NCI-H146 treated with DMSO at 0.1 percent for 48 hours (cell line): ENCODE data around the gene FOXF2.
A peak's percentile ranks its signal among the peaks of the same experiment; 100 is the strongest.

ENCODE experiments used
- DNase-seq: peaks from one replicate; lab custom pipeline; 2025; ENCODE audit not compliant: unreplicated experiment; lab: John Stamatoyannopoulos, UW

Gene FOXF2

DNA sequence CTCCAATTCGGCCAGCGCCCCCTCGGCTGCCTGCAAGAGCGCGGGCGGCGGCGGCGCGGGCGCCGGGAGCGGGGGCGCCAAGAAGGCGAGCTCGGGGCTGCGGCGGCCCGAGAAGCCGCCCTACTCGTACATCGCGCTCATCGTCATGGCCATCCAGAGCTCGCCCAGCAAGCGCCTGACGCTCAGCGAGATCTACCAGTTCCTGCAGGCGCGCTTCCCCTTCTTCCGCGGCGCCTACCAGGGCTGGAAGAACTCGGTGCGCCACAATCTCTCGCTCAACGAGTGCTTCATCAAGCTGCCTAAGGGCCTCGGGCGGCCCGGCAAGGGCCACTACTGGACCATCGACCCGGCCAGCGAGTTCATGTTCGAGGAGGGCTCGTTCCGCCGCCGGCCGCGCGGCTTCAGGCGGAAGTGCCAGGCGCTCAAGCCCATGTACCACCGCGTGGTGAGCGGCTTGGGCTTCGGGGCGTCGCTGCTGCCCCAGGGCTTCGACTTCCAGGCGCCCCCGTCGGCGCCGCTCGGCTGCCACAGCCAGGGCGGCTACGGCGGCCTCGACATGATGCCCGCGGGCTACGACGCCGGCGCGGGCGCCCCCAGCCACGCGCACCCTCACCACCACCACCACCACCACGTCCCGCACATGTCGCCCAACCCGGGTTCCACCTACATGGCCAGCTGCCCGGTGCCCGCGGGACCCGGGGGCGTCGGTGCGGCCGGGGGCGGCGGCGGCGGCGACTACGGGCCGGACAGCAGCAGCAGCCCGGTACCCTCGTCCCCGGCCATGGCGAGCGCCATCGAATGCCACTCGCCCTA is 963 bp downstream of the FOXF2 start:
- no peak for DNase-seq

DNA sequence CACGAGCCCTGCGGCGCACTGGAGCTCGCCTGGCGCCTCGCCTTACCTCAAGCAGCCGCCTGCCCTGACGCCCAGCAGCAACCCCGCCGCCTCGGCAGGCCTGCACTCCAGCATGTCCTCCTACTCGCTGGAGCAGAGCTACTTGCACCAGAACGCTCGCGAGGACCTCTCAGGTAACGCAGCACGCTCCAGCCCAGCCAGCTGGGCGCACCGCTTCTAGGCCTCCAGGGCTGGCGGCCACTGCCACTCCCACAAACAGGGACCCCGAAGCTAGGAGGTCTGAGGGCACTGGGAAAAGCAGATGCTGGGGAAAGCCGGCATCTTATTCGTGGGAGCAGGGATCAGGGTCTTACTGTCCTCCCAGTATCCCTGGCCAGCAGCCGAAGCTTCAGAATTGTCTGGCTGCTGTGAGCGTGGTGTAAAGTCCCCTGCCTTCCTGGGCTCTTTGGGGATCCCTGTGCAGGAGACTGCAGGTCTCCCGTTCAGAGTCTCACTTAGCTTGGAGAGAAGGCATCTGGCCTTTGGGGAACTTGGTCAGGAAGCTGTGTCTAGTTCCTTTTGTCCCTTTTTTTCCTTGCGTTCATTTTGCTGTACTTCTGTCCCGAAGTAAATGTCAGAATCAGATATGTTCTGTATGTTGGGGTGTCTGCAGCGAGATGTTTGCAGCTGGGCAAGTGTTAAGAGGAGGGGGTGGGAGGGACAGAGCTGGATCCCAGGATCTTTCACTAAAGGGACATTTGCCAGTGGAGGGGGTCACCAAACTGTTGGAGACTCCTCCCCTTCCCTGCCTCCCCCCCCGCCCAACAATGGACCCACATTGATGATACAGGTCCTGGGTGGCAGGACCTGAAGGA is 1.8 kb downstream of the FOXF2 start:
- no peak for DNase-seq

DNA sequence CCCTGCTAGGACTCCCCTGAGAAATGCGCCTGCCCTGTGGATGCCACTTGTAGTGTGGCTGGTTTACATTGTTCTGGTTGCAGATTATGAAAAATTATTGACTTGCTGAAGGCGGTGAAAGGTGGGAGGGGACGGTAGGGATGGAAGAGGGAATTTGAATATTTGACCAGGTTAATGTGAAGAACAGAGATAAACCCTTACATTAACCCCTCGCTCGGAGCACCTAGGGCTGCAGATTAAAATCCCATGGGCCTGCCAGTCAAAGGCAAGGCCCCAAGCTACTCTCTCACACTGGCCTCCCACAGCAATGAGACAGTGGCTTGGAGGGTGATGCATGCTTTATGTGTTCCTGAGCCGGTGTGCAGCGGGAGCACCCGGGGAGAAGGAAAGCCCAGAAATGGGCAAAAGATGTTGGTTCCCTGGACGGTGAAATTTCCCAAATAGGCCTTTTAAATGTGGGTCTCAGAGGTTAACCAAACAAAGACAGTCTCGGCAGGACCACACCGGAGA is 2.5 kb downstream of the FOXF2 start:
- no peak for DNase-seq

- DNase-seq: no peak
These were observed 3.7 kb downstream of the FOXF2 start for GRCh38 chr6:1392813-1393640.

DNA sequence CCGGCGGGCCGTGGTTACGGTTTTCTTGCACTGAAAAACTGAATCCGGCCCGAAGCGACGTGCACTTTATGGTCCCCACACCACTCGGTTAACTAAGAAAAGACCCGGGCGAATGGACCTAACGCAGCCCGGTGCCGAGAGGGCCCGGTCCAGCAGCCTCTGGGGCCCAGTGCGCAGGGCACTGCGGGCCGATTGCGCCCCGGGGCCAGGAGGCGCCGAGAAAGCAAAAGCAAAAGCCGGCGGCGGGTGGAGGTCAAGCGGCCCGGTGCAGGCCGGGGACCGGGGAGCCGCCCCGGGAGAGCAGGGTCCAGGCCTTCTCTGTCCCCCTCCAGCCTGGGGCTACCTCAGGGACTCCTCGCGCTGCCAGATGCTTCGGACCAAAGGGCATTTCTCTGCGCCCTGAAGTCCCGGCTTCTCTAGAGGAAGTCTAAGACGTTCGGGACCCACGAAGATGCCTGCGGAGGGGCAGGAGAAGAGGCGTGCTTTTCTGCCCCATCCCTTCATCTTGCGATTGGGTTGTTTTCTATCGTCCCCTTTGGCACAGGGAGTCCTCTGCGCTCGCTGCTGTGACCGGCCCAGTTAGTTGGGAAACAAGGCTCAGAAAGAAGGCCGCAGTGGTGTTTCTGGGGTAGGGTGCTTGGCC is 4.4 kb downstream of the FOXF2 start:
- no peak for DNase-seq

DNA sequence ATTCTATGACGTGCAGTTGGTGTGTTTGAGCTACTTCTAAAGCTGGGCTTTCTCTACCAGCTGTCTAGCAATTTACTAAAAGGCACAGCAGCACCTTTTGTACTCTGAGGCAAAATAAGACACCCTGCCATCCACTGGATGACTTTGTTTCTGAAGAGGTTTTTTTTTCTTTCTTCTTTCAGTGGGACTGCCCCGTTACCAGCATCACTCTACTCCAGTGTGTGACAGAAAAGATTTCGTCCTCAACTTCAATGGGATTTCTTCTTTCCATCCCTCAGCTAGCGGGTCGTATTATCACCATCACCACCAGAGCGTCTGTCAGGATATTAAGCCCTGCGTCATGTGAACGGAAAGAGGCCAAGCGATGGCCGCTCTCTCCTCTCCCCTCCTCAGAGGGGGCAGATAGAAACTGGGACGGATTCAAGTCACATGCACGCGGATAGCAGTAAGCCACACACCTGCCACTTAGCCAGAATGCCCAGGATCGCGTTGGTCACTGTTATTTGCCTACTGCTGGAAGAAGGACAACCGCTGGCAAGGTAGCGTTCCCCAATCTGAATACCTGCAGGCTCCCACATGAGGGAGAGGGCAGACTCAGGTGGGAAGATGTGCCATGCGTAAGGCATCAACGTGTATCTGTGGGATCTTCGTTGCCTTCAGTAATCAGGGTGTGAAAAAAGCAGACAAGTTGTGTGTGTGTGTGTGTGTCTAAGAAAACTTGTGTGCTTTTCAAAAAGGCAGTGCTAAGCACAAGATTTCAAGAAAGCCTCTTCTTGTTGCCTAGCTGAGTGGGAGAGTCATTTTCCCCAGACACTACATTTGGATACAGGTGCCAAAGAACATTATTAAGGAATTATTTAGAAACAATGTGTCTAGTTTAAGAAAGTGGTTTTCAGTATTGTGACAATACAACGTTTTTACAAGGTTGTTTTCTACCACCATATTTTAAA is 5.4 kb downstream of the FOXF2 start:
- no peak for DNase-seq

- DNase-seq: no peak
These were observed 6.1 kb downstream of the FOXF2 start for GRCh38 chr6:1395506-1395905.

GRCh38 chr6:1395941-1396908 is 6.8 kb downstream of the FOXF2 start:
- DNase-seq: no peak

DNA sequence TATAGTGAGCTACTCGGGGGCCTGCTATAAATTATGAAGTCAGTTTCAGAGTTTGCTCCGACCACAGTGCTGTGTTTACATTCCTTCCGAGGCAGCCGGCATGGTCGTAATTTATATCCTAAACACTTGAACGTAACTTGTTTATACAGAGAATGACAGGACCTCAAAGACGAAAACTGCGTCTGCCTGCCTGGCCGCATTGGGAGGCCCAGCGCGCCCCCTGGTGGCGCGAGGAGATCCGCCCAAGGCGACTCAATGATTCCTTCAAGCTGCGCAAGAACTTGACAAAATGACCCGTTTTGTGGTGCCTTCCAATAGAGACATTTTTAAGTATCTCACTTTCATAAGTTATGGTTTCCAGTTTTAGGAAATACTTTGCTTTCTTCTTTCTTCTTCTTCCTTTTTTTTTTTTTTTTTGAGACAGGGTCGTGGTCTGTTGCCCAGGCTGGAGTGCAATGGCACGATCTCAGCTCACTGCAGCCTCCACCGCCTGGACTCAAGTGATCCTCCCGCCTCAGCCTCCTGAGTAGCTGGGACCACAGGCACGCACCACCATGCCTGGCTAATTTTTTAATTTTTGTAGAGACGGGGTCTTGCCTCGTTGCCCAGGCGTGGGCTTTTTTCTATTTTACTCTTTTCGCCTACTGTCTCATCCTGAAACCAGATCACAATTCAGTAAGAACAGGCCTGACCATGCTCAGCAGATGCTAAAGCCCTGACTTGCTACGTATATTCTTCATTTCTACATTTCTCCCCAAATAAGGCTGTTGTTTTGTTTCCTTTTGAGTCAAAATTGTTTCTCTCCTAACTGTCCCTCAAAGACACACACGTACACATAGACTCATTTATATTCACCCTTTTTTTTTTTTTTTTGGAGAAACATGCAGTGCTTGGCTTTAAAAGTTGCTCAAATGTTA is 7.8 kb downstream of the FOXF2 start:
- peak; percentile 2 for DNase-seq

DNA sequence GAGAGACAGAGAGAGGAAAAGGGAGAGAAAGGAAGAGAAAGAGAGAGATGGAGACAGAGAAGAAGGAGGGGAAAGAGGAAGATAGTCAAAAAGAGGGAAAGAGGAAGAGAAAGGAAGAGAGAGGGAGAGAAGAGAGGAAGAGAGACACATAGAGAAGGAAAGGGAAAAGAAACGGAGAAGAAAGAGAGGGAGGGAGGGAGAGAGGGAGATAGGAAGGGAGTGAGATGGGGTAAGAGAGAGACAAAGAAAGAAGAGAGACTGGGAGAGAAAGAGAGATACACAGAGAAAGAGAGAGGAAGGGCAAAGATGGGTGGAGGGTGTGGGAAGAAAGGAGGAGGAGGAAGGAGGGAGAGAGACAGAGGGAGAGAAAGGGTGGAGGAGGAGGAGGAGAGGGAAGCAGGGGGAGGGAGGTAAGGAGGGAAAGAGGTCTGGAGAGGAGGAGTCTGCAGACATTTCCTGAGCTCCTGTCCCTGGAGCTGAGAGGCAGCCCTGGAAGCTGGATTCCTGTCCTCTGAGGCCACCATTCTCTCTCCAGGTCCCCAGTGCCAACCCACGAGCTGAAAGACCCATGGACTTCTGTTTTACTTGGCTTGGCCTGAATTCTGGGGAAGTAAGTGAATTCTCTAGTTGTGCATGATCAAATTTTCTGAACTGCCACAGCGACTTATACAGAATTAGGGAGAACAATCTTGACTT is 9.9 kb downstream of the FOXF2 start:
- DNase-seq: no peak

- no peak for DNase-seq
These were observed 10.9 kb downstream of the FOXF2 start for GRCh38 chr6:1400126-1400850.

DNA sequence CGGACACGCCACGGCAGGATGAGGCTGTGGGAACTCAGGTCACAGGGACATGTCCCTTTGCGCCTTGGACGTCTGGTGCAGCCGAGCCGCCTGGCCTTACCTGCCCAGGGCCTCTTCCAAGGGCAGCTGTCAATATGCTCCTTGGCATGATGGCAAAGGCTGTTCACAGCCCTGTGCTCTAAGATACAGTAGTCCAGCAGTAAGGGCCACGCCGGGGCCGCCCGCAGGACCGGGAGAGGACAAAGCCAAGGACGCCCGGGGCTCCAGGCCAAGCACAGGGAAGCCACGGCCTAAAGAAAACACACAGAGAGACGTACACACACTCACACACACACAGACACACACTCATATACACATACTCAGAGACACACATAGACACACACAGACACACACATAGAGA is 13.0 kb downstream of the FOXF2 start:
- DNase-seq: no peak

DNA sequence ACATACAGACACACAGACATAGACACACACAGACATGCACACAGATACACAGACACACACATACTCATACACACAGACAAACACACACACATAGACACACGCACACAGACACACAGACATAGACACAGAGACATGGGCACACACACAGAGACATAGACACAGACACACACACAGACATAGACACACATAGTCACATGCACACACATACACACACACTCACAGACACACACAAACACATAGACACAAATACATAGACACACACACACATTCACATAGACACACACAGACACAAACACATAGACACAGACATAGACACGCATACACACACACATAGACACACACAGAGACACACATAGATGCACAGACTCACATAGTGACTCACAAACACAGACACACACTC is 13.5 kb downstream of the FOXF2 start:
- no peak for DNase-seq

DNA sequence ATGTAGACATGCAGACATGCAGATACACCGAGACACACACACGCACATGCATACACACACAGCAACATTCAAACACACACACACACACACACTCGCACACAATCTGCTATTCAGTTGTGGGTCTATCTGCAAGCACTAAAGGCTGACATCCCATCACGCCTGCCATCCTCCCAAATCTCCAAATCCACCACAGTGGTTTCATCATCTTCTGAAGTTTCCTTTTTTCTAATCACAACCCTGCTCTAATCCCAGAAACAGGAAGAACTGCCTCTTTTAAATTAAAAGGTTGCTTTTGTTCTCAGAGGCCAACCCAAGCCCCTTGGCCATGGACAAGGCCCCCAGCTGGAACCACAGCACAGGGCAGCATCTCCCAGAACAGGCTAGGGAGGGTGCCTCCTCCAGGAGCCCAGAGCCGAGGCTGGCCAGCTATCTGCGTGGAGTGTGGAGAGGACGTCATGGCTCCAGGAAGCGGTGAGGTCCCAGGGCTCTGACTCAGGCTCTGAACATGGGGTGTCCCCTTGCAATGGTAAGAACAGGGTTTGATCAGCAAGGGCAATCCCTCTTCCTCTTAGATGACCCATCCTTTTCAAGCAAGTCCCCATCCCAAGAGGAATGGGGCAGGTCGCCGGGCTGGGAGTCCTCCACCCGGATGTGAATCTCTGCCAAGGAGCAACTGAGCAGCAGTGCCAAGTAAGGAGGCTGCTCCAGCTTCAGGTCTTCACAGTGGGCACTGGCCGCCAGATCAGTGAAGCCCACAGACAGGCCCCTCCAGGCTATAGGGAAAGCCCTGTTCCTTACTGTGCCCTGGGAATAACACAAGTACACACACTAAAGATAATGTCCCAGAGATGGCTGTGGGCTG is 14.7 kb downstream of the FOXF2 start:
- DNase-seq: no peak

GRCh38 chr6:1404713-1405098 is 15.3 kb downstream of the FOXF2 start:
- DNase-seq: no peak
